GM12878 (cell line): ENCODE data around the gene PUS10. TPM values are rescaled to one million over a fixed set of nuclear protein-coding genes. Genes with fewer than 3 reads are reported as not detected.
A peak's percentile ranks its signal among the peaks of the same experiment; 100 is the strongest.

Experiments
- ATAC-seq: fragments of 200-7000 bp; cut with Tn5 transposase; 3 replicates; pipeline ENCODE4 v1.9.1; 2020; ENCODE audit warnings: mild to moderate bottlenecking, moderate library complexity
- BruUV-seq: library from RNA; stranded (reverse); fragments of 400-500 nt; replicated peaks from 2 replicates; lab custom pipeline; 2021; lab: Mats Ljungman, UMichigan
- CTCF ChIA-PET: fragments of 300-600 bp; sonication (Branson Sonifier 250); formaldehyde crosslinking; extraction: SDS; loops from one replicate; lab custom pipeline; 2021; ENCODE audit warnings: inconsistent platforms; lab: Yijun Ruan, JAX
- POLR2A ChIA-PET: fragments of 350-600 bp; formaldehyde crosslinking; extraction: SDS; loops from one replicate; lab custom pipeline; 2021; ENCODE audit warnings: inconsistent platforms; lab: Charles Lee
- RAD21 ChIA-PET: fragments of 300-600 bp; sonication (Branson Sonifier 250); formaldehyde crosslinking; loops from one replicate; lab custom pipeline; 2023; ENCODE audit warnings: antibody characterized with exemption; ENCODE audit not compliant: unreplicated experiment; lab: Charles Lee
- SMC1A ChIA-PET: fragments of 300-600 bp; sonication (Branson Sonifier 250); formaldehyde crosslinking; loops from one replicate; lab custom pipeline; 2023; ENCODE audit not compliant: unreplicated experiment, uncharacterized antibody; lab: Charles Lee
- DNase-seq: peaks from one replicate; pipeline ENCODE4 v3.0.0-alpha.2; 2011; ENCODE audit warnings: low read depth, low spot score
- FAIRE-seq: peaks from 3 replicates; lab custom pipeline; 2011; peaks lifted over from hg19 to GRCh38; lab: Jason Lieb, UNC
- H2AFZ ChIP-seq: 2 replicates; pipeline ENCODE4 v1.6.0; 2011; ENCODE audit warnings: low read depth, low read length, control low read depth; ENCODE audit not compliant: control insufficient read depth
- H3K27ac ChIP-seq: 2 replicates; pipeline ENCODE4 v1.5.1; 2011; ENCODE audit warnings: control low read depth; ENCODE audit not compliant: control insufficient read depth, insufficient read depth
- H3K27me3 ChIP-seq, 2 experiments: replicated peaks in 1 of 2; 2 replicates each; pipeline versions ENCODE4 v1.6.0 to v1.6.1; 2011; ENCODE audit warnings: low read length in 1 of 2; ENCODE audit not compliant: control insufficient read depth in 2 of 2, insufficient read depth in 2 of 2
- H3K36me3 ChIP-seq, 2 experiments: 2 replicates each; pipeline ENCODE4 v1.5.1; 2011; ENCODE audit warnings: low read length in 1 of 2; ENCODE audit not compliant: control insufficient read depth in 2 of 2, insufficient read depth in 2 of 2
- H3K4me1 ChIP-seq: 2 replicates; pipeline ENCODE4 v1.6.1; 2011; ENCODE audit warnings: mild to moderate bottlenecking, low read length, moderate library complexity, mixed read lengths; ENCODE audit not compliant: control insufficient read depth, insufficient read depth
- H3K4me2 ChIP-seq: 2 replicates; pipeline ENCODE4 v1.6.0; 2011; ENCODE audit warnings: control low read depth; ENCODE audit not compliant: control insufficient read depth, insufficient read depth
- H3K4me3 ChIP-seq: fragments of 200-600 bp; sonication (generic); 2 replicates; pipeline ENCODE4 v1.5.1; 2016
- H3K79me2 ChIP-seq: 2 replicates; pipeline ENCODE4 v1.6.0; 2011; ENCODE audit warnings: low read length; ENCODE audit not compliant: control insufficient read depth, insufficient read depth
- H3K9ac ChIP-seq: 2 replicates; pipeline ENCODE4 v1.8.0; 2011; ENCODE audit warnings: low read length, control low read depth, mixed read lengths; ENCODE audit not compliant: control insufficient read depth, insufficient read depth
- H3K9me3 ChIP-seq: replicated peaks from 3 replicates; pipeline ENCODE4 v1.5.1; 2011; ENCODE audit warnings: mild to moderate bottlenecking, low read length; ENCODE audit not compliant: control insufficient read depth, insufficient read depth
- H4K20me1 ChIP-seq: 2 replicates; pipeline ENCODE4 v1.6.0; 2011; ENCODE audit not compliant: control insufficient read depth, insufficient read depth
- DPF2 ChIP-seq: fragments of 450-650 bp; IDR thresholded peaks from 2 replicates; pipeline ENCODE4 v1.6.1; 2017; ENCODE audit warnings: mild to moderate bottlenecking
- EGR1 ChIP-seq, 2 experiments: IDR thresholded peaks; 1 replicate in 1 of 2; 2 replicates in 1 of 2; pipeline ENCODE4 v1.6.1; 2011 to 2012; ENCODE audit warnings: low read depth in 2 of 2, low read length in 2 of 2, borderline replicate concordance in 1 of 2, mild to moderate bottlenecking in 1 of 2, moderate library complexity in 1 of 2
- GATAD2B ChIP-seq: fragments of 450-650 bp; conservative IDR thresholded peaks from 2 replicates; pipeline ENCODE4 v1.6.1; 2017; ENCODE audit warnings: low read depth, mild to moderate bottlenecking, moderate library complexity
- LARP7 ChIP-seq: fragments of 450-650 bp; IDR thresholded peaks from 2 replicates; pipeline ENCODE4 v1.6.1; 2017; ENCODE audit warnings: mild to moderate bottlenecking
- REST ChIP-seq: IDR thresholded peaks from 2 replicates; pipeline ENCODE4 v1.6.1; 2012; ENCODE audit warnings: mild to moderate bottlenecking, low read depth, low read length
- YBX1 ChIP-seq: fragments of 450-650 bp; IDR thresholded peaks from 2 replicates; pipeline ENCODE4 v1.6.1; 2016; ENCODE audit warnings: antibody characterized with exemption
- WGBS: methylation state at CpG from one replicate; pipeline ENCODE4 v1.1.6; 2016; ENCODE audit warnings: low lambda C conversion rate; ENCODE audit not compliant: insufficient replicate concordance, insufficient coverage; ENCODE audit errors: missing lambda C conversion rate; 5-methylcytosine and 5-hydroxymethylcytosine counted together
- in situ Hi-C: fragments of 300-500 bp; cut with MboI; formaldehyde crosslinking; loops from 9 replicates; pipeline ENCODE4 v1.14.3; 2018; ENCODE audit warnings: mixed read lengths
- intact Hi-C: fragments of 100-400 bp; cut with micrococcal nuclease; formaldehyde crosslinking; loops from one replicate; pipeline ENCODE4 v1.14.2; 2022; ENCODE audit not compliant: unreplicated experiment
- polyA plus RNA-seq, 11 experiments: library from polyadenylated mRNA; depleted of rRNA in 4 of 11; unstranded in 6 of 11; stranded (reverse) in 5 of 11; fragments of >200 nt; fragmentation: Nextera tagmentation in 4 of 11; fragmentation: Illumina TruSeq in 1 of 11; extraction: Ambion mirVana in 4 of 11; extraction: Trizol in 1 of 11; gene quantifications; 1 replicate in 1 of 11; 2 replicates in 10 of 11; pipeline versions ENCODE4 v1.2.1 to v1.2.3, GENCODE V29; 2011 to 2016; ENCODE audit warnings: inconsistent platforms in 2 of 11, missing spikeins in 2 of 11, low read depth in 1 of 11
- total RNA-seq, 4 experiments: library from RNA; depleted of rRNA in 3 of 4; stranded (reverse); fragments of >200 nt in 3 of 4; fragmentation: Illumina TruSeq in 1 of 4; extraction: Trizol in 1 of 4; gene quantifications; 2 replicates each; pipeline versions ENCODE4 v1.2.1 to v1.2.3, GENCODE V29; 2013 to 2021

PUS10 gene
- total and polyA plus RNA-seq, 10 of the 15 experiments (the other 5 are each of a cell fraction or from before 2014, with no cell fraction given) = 9.1 to 17.0 (median 13.0) TPM

GRCh38 chr2:61018318-61018755 is 282 bp upstream of the PUS10 start:
- H3K36me3 ChIP-seq = peaks cover 0 to 5% of the 10 kb centered on the region in 2 experiments; a peak in 2 of 4 replicates
- no peak for DNase-seq
- in situ Hi-C loops (no loop called here), intact Hi-C loops (loop anchor here (5.0 kb wide), 1 partner anchor 49 kb away; the partner anchor contains the start of gene SANBR)
- peak overlapping the region; percentile 94 for H3K9ac ChIP-seq
- WGBS = 1% methylated on average over 7 of the region's 7 CpGs
- CTCF ChIA-PET = interaction anchor here (0.6 kb wide), 1 partner anchor 13 kb away, joined by 3 read pairs; no protein-coding TSS in a partner anchor
- no TSS peak for BruUV-seq
- no peaks in the 10 kb centered on the region for H3K27me3 ChIP-seq
- ATAC-seq = 0 out of 3 replicates have a peak, but pooled peaks have one; percentile 5
- H4K20me1 ChIP-seq = no peaks in the 10 kb centered on the region
- peak overlapping the region; percentile 97 for H2AFZ ChIP-seq
- POLR2A ChIA-PET = no interaction called here
- peak overlapping the region; percentile 97 for H3K4me3 ChIP-seq
- H3K27ac ChIP-seq = peak overlapping the region; percentile 96; the same call in 1 of the 2 replicates
- FAIRE-seq = peak; percentile 73
- no peaks in the 10 kb centered on the region for H3K4me1 ChIP-seq
- SMC1A ChIA-PET = interaction anchor here (0.9 kb wide), 1 partner anchor 520 kb away, joined by 3 read pairs; no protein-coding TSS in a partner anchor
- peaks cover 55% of the 10 kb centered on the region for H3K79me2 ChIP-seq
- peaks cover 9% of the 10 kb centered on the region; the same call in 2 of the 3 replicates for H3K9me3 ChIP-seq
- peak overlapping the region; percentile 19 for H3K4me2 ChIP-seq
- TF ChIP-seq LARP7 (no peak), DPF2 (no peak), EGR1 (IDR thresholded peaks at IDR 0.05; ENCODE audit: borderline replicate concordance in 1 of 2, low read depth in 2 of 2, low read length in 2 of 2) (no peak), GATAD2B (no peak), YBX1 (no peak), REST (no peak)
- RAD21 ChIA-PET = interaction anchor here (0.6 to 1.5 kb wide), 3 partner anchors 46 to 262 kb away, joined by 3 to 4 read pairs (median 4); partner anchors contain the start of gene PAPOLG
